ENCODE results near the gene CFHR5.
A peak's percentile ranks its signal among the peaks of the same experiment; 100 is the strongest.
"Not testable (repeated sequence)": the region's sequence is repeated elsewhere in the genome, so short reads cannot be mapped to it uniquely, and the experiment has no call there.

The CFHR5 gene

DNA sequence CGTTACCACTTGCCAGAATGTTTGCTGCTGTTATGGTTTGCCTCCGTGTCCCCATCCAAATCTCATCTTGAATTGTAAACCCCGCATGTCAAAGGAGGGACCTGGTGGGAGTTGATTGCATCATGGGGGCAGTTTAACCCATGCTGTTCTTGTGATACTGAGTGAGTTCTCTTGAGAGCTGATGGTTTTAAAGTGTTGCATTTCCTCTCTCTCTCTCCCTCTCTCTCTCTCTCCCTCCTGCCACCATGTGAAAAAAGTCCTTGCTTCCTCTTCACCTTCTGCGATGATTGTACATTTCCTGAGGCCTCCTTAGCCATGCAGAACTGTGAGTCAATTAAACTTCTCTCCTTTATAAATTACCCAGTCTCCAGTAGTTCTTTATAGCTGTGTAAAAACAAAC is 44.4 kb downstream of the CFHR5 start:
- no peak for DNase-seq

DNA sequence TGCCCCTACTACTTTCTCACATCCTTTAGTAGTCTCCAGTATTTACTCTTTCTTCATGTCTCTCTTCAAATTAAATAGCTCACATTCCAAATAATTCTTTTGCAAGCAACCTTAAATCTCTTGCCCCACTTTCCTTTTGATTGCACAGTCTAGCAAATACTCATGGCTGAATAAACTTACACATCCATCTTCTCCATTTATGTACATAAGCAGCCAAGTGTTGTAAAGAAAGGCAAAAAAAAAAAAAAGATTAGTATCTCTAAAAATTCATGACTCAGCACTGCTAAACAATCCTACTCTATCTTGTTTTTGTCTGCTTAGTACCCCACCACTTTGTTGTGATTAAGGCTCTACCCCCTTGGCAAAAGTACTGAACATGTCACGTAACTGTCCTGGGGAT is 47.1 kb downstream of the CFHR5 start:
- DNase-seq, result no peak

DNA sequence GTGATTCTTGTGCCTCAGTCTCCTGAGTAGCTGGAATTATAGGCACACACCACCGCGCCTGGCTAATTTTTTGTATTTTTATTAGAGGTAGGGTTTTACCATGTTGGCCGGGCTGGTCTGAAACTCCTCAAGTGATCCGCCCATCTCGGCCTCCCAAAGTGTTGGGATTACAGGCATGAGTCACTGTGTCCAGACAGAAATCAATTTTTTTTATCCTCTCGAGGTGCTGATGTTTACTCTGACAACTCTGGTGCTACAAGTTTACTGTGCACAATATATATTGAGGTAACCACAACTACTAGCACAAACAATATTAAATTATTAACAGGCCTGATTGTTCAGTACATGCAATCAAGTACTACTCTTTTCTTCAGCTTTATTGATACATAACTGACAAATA is 50.0 kb downstream of the CFHR5 start:
- no peak for DNase-seq

DNA sequence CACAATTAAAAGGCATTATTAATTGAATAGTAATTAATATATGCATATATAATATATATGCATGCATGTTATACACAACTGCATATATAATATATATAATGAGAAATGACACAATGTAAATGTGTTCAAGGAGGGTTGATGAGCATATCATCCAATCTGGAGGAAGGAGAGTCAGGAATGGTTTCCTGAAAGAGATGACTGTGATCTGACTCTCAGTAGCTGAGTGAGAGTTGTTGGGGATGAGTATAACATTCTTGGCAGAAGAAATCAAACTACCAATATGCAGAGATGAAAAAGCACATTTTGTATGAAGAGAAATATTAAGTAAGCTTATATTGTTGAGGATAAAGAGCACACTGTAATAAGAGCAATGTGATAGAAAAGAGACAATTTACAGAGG is 52.4 kb downstream of the CFHR5 start:
- no peak for DNase-seq

DNA sequence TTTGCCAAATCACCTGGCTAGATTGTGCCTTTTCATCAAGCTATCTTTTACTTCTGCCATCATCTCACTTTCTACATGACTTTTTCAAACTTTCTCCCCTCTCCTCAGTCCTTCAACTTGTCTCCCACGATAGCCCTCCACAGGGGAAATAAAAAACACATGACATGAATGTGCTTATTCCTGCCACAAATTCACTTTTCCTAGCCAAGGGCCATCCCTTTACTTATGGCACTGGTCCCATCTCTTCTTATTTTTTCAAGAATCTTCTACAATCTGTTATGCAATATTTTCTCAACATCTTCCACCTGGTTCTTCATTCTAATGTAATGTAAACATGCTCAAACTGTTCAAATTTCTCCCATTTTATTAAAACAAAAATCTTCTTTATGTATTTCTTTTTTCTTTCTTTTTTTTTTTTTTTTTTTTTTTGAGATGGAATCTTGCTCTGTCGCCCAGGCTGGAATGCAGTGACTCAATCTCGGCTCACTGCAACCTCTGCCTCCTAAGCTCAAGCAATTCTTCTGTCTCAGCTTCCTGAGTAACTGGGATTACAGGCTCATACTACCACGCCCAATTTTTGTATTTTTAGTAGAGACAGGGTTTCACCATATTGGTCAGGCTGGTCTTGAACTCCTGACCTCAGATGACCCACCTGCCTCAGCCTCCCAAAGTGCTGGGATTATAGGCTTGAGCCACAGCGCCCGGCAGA is 57.4 kb downstream of the CFHR5 start:
- not testable (repeated sequence) for DNase-seq

DNA sequence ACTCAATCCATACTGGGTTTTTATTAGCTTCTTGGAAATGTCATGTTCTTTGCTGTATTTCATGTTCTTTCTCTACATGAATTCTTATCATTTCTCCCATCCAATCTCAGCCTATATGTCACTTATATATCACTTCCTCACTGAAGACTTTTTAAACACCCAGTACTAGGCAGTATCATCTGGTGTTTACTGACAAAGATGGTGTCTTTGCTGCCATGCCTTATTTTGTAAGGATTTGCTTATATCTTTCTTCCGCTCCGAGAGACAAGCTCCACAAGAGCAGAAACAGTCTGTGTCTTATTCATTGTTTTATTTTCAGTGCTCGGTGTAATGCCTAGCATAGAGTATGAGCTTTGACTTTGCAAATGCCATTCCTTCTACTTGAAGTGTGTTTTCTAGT is 59.5 kb downstream of the CFHR5 start:
- no peak for DNase-seq

DNA sequence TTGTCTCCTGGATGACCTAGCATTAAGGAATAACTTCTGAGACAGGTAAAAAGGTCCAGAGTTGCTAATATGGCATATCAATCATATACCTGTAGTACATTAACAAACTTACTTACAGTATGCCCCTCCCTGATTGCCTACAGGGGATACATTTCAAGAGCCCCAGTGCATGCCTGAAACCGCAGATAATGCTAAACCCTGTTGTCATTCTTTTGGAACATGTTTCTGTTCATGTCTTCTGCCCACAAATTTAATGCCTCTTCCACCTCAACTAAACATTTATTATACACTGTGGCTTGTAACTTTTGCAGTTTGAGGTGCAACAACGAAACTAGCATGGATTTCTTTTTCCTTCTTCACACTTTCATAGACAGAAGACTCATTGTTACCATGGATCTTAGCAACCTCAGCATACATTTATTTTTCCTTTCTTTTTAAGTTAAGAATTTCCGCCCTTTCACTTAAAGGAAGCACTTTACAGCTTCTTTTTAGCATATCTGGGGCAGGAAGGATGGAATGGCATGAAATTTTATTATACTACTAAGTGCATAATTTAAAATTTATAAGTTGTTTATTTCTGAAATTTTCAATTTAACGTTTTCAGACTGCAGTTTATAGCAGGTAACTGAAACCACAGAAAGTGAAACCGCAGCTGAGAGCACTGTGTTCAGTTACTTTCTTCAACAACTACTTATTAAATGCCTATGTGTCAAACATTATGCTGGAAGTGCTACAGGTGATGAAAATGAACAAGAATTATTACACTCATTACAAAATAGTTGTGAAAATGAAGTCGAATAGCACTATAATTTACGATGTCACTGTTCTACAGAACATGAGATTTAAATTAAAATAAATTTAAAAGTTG is 64.4 kb downstream of the CFHR5 start:
- peak in 1 of 5 experiments; percentile 38 for DNase-seq

DNA sequence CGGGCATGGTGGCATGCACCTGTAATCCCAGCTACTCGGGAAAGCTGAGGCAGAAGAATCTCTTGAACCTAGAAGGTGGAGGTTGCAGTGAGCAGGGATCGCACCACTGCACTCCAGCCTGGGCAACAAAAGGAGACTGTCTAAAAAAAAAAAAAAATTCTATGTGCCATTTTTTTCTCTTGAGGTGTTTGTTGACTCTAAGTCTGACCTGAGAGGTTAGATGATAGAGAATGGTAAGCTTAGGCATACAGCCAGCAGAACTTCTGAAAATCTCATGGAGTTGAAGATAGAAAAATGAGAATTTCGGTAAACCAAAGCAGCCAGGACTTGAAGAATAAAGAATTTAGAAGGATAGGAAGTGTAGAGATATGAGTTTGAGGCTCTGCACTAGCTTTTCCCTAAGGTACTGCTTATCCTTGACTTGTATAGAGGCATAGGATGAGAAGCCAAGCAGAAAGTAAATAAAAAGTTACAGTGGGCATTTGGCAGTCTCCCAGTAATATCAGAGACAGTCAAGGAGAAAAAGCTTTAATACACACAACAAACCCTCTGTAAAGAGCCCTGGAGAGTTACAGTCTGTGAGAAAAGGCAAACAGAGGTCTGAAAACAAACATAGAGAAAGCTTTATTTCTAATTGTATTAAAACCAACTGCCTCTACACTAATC is 65.5 kb downstream of the CFHR5 start:
- no peak for DNase-seq

DNA sequence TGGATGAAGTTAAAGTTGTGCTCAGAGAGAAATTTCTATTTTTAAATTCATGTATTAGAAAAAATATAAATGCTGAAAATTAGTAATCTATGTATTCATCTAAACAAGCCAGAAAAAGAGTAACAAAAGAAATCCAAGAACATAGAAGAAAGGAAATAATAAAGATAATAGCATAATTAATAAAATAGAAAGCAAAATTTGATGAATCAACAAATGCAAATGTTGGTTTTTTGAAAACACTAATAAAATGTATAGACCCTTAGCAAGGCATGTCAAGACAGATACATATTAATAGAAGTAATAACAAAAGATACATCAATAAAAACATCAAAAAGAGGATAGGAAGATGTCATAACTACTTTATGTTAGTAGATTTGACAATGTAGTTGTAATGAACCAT is 71.7 kb downstream of the CFHR5 start:
- no peak for DNase-seq
